ENCODE data around the gene SPAG16.

DNA sequence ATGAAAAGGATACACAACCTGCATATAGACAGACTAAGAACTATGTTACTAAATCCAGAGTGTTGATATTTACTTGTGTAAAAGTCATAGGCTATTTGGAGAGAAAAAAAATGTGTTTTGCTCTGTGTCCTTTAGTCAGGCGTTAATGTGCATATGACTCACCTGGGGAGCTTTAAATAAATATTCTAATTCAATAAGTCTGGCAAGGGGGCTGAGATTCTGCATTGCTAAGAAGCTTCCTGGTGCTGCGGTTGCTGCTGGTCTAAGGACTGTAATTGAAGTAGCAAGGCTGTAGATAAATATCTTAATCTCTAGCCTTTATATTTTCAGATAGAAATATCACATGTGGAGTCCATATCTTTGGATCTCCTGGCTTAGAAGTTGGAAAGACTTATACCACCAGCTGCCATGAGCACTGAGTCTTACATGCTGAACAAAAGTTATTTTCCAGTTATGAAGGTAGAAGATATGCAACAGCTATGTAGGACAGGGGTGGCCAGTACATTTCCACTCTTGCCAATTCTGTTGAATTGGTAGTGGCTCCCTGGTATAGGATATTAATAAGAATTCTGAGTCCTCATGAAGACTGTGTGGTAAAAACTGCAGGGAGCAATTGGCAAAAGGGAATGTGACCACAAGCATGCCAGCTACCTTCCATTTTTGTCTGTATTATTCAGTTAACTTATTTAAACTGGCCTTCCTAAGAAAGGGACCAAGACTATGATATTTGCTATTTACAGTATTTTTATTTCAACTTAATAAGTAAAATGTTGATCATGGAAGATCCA lies 4.8 kb downstream of the SPAG16 start:
- TF ChIP-seq, protein P1, sequence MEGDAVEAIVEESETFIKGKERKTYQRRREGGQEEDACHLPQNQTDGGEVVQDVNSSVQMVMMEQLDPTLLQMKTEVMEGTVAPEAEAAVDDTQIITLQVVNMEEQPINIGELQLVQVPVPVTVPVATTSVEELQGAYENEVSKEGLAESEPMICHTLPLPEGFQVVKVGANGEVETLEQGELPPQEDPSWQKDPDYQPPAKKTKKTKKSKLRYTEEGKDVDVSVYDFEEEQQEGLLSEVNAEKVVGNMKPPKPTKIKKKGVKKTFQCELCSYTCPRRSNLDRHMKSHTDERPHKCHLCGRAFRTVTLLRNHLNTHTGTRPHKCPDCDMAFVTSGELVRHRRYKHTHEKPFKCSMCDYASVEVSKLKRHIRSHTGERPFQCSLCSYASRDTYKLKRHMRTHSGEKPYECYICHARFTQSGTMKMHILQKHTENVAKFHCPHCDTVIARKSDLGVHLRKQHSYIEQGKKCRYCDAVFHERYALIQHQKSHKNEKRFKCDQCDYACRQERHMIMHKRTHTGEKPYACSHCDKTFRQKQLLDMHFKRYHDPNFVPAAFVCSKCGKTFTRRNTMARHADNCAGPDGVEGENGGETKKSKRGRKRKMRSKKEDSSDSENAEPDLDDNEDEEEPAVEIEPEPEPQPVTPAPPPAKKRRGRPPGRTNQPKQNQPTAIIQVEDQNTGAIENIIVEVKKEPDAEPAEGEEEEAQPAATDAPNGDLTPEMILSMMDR (IDR thresholded peaks at IDR 0.05; ENCODE audit: insufficient read depth, low read length, poor library complexity, severe bottlenecking): no peak
- TF ChIP-seq EZH2phosphoT487 (conservative IDR thresholded peaks at IDR 0.05; ENCODE audit: low read length): no peak
